M059J (cell line): Measurements from ENCODE around the gene KCMF1. TPM values are rescaled to one million over a fixed set of nuclear protein-coding genes. Genes with fewer than 3 reads are reported as not detected.
A peak's percentile ranks its signal among the peaks of the same experiment; 100 is the strongest.
"Not testable (repeated sequence)": the region's sequence is repeated elsewhere in the genome, so short reads cannot be mapped to it uniquely, and the experiment has no call there.

Experiments
- DNase-seq: peaks from one replicate; pipeline ENCODE4 v3.0.0-alpha.2; 2012; ENCODE audit warnings: low read depth
- total RNA-seq: library from RNA; depleted of rRNA; stranded (reverse); fragments of >200 nt; shearing (Covaris generic); gene quantifications from 2 replicates; pipeline ENCODE4 v1.2.3, GENCODE V29; 2014; rRNA removed

The KCMF1 gene
- 52.7 and 81.2 TPM in 2 replicates for total RNA-seq

DNA sequence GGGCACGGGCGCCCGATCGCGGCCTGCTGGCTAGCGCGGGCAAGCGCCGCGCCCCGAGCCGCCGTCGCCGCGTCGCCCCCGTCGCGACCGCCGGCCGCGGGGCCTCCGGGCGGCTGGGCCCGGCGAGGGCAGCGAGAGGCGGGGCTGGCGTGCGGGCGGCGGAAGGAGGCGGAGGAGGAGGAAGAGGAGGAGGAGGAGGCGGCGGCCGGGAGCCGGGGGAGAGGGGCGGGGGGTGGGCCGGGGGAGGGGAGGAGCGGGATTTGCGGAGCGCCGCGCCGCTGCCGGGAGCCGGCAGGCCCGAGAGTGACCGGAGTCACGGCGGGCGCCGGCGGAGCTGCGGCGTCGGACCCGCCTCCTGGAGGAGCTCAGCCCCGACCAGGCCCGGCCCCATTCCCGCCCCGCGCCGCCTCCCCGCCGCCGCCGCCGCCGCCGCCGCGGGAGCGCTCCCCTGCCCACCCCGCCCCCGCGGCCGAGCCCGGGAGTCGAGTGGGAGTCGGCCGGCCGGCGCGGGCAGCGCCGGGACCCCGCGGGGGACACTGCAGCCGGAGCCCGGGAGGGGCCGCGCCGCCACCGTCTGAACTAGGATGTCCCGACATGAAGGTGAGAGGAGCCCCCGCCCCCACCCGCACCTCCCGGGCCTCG, at the start of gene KCMF1:
Gene KCMF1 (plus strand): TSS at position 294 of the 642 bp plus-strand sequence. CDS start 291 bp downstream, at position 585.
- peak; percentile 62 for DNase-seq

DNA sequence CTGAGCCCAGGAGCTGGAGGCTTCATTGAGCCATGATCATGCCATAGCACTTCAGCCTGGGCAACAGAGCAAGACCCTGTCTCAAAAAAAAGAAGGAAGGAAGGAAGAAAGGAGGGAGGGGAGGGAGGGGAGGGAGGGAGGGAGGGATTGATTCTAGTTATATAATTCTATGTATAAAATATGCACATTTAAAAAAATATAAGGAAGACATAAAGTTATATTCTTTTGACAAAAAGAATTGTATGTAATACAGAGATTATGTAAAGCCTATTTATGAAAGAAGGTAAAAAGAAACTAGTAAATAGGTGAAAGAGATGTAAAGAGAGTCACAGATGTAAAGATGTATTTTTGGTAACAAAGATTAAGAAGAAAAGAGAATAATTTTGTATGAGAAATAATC, 48.0 kb upstream of the KCMF1 start:
- DNase-seq: no peak

- peak; percentile 66 for DNase-seq
These were observed 46.5 kb upstream of the KCMF1 start for GRCh38 chr2:84924173-84925106.

- DNase-seq: no peak
These were observed 45.6 kb upstream of the KCMF1 start for GRCh38 chr2:84925336-84925723.

DNA sequence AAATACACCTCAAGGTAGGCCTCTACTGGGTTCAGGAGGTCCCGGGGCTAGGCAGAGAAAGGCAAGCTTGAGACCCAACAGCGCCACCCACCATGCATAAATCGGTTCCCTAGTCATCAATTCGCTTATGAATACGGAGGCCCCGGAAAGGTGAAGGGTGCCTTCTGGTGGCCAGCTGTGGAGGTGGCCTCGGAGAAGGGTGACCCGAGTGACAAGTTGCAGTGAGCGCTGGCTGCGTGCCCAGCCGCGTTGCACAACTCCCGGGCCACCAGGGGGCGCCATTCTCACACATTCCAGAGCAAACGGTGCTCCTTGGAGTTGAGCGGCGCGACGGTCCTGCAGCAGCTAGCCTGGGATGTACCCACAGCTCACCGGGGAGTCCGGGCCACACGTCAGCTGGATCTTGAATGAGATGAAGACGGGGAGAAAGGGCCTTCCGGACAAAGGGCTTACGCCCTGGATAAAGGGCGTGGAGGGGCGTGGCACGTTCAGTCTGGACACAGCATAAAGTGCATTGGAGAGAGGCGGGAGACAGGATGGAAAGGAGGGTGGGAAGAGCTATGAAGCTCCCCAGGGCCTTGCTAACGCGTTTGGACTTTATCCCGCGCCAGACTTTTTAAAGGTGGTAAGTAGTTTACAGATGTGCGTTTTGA, 45.1 kb upstream of the KCMF1 start:
- peak; percentile 83 for DNase-seq

- no peak for DNase-seq
These were observed 43.7 kb upstream of the KCMF1 start for GRCh38 chr2:84927275-84927627.

GRCh38 chr2:84931384-84931821, 39.6 kb upstream of the KCMF1 start:
- no peak for DNase-seq

DNA sequence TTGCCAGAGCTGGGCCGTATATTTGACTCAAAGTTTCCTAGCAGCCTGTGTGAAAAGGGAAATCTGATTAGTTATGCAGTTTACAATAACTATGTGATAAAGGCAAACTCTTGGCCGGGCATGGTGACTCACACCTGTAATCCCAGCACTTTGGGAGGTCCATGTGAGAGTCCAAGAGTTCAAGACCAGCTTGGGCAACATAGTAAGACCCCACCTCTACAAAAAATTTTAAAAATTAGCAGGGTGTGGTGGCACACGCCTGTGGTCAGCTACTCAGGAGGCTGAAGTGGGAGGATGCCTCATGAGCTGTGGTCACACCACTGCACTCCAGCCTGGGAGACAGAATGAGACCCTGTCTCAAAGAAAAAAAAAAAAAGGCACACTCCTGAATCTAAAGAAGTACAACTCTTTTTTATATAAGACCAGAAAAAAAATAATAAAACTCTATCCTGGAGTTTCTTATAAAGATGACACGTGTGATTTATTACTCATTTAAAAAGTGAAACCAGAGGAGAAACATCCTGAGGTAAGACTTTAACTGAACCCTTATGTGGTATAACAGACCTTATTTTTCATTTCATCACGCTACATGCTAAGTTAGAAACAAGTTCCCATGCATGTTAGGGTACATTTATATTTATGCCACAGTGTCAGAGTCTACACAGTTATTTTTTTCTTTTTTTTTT, 32.6 kb upstream of the KCMF1 start:
- peak; percentile 46 for DNase-seq

- no peak for DNase-seq
These were observed 31.4 kb upstream of the KCMF1 start for GRCh38 chr2:84939426-84940087.

DNA sequence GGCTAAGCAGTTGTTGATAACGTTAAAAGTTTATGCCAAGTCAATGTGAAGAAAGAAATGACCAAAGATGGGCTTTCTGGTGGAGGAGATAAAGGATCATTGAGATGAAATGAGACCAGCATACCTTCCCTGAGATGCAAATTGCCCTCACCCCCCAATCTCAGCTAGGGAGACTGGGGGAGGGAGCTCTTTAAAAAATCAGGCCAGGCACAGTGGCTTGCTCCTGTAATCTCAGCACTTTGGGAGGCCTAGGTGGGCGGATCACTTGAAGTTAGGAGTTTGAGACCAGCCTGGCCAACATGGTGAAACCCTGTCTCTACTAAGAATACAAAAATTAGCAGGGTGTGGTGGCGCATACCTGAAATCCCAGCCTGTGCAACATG, 30.9 kb upstream of the KCMF1 start:
- no peak for DNase-seq

- no peak for DNase-seq
These were observed 30.0 kb upstream of the KCMF1 start for GRCh38 chr2:84940831-84941412.

- peak; percentile 78 for DNase-seq
These were observed 28.8 kb upstream of the KCMF1 start for GRCh38 chr2:84942166-84942565.

- peak; percentile 60 for DNase-seq
These were observed 28.0 kb upstream of the KCMF1 start for GRCh38 chr2:84942964-84943421.

- DNase-seq: no peak
These were observed 26.6 kb upstream of the KCMF1 start for GRCh38 chr2:84944295-84944909.

DNA sequence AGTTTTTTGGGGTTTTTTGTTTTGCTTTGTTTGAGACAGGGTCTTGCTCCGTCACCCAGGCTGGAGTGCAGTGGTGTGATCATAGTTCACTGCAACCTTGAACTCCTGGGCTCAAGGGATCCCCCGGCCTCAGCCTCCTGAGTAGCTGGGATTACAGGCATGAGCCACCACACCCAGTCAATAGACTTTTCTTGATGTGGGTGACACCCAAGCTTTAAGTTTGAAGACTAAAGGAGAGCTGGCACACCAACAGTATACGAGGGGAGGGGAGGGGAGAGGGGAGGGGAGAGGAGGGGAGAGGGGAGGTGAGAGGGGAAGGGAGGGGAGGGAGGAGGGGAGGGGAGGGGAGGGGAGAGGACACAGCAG, 25.1 kb upstream of the KCMF1 start:
- DNase-seq: not testable (repeated sequence)

DNA sequence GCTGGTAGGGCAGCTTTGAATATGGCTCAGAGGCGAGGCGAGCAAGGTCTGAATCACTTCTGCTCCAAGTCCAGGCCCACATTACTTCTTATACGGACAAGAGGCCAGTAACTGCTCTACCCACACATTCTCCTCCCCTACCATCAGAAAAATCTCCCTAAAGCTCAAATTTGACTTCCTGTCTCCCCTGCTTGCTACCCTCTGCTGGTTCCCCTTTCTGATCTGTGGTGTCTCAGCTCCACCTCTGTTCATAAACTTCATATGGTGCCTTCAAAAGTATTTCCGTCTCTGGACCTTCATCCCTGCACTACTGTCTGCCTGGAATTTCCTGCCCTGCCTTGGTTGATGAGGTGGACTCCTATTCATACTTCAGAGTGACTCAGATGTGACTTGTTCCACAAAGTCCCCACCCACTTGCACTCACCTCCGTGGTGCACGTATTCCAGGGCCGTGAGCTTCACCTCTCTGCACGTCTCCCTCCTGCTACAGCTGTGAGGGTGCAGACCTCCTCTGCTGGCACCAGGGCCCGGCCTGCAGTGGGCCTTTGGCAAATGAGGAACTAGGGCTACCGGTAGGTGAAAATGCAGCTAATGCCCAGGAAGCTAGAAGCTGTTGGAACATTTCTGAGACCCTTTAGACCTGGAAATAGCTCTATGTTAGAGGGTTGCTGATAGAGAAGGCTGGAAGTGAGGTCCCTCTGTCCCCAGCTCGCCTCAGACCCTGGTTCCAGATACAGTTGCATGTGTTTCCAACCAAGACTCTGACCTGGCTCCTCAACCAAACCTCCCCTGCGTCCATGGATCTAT, 24.6 kb upstream of the KCMF1 start:
- DNase-seq: peak; percentile 94

- DNase-seq: no peak
These were observed 23.9 kb upstream of the KCMF1 start for GRCh38 chr2:84947010-84947593.

GRCh38 chr2:84953535-84953934, 17.4 kb upstream of the KCMF1 start:
- no peak for DNase-seq

- DNase-seq: no peak
These were observed 16.6 kb upstream of the KCMF1 start for GRCh38 chr2:84954329-84954728.
